ENCODE data around the gene EFL1. TPM values are rescaled to one million over a fixed set of nuclear protein-coding genes. Genes with fewer than 3 reads are reported as not detected.

EFL1 gene
- total and polyA plus RNA-seq, 2 experiments from 2014 or later, result 15.4 to 46.4 TPM

DNA sequence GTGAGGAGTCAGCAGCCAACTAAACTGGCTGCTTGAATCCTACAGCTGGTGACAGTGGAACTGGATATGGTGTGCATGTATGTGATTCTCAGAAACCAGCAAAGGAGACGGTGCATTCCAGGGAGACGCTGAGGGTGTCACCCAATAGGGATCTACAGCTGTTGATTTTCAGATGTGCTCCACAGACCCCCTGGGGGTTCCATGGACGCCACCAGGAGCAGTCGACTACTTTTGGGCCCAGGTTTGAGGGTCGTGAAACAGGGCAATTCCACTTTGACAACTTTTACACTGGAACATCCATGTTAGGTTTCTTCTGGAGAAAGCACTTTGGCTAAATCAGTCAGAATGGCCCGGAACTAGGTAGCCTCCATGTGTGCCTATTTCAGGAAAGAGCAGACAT, 145.2 kb downstream of the EFL1 start (continued):
- TF ChIP-seq, protein P1, sequence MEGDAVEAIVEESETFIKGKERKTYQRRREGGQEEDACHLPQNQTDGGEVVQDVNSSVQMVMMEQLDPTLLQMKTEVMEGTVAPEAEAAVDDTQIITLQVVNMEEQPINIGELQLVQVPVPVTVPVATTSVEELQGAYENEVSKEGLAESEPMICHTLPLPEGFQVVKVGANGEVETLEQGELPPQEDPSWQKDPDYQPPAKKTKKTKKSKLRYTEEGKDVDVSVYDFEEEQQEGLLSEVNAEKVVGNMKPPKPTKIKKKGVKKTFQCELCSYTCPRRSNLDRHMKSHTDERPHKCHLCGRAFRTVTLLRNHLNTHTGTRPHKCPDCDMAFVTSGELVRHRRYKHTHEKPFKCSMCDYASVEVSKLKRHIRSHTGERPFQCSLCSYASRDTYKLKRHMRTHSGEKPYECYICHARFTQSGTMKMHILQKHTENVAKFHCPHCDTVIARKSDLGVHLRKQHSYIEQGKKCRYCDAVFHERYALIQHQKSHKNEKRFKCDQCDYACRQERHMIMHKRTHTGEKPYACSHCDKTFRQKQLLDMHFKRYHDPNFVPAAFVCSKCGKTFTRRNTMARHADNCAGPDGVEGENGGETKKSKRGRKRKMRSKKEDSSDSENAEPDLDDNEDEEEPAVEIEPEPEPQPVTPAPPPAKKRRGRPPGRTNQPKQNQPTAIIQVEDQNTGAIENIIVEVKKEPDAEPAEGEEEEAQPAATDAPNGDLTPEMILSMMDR (conservative IDR thresholded peaks at IDR 0.05; ENCODE audit: low read depth in 2 of 2), result no peak
- no peak for TF ChIP-seq EZH2 (IDR thresholded peaks at IDR 0.05; ENCODE audit: low read depth, unreplicated experiment)
- TF ChIP-seq, protein P2, sequence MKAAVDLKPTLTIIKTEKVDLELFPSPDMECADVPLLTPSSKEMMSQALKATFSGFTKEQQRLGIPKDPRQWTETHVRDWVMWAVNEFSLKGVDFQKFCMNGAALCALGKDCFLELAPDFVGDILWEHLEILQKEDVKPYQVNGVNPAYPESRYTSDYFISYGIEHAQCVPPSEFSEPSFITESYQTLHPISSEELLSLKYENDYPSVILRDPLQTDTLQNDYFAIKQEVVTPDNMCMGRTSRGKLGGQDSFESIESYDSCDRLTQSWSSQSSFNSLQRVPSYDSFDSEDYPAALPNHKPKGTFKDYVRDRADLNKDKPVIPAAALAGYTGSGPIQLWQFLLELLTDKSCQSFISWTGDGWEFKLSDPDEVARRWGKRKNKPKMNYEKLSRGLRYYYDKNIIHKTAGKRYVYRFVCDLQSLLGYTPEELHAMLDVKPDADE (IDR thresholded peaks at IDR 0.05), result no peak
- TF ChIP-seq CREB1 (CRISPR knock-in tag; IDR thresholded peaks at IDR 0.05; ENCODE audit: low read depth), result no peak
- no peak for TF ChIP-seq NANOG (IDR thresholded peaks at IDR 0.05; ENCODE audit: borderline replicate concordance)
- no peak for TF ChIP-seq POLR2AphosphoS5 (IDR thresholded peaks at IDR 0.05; ENCODE audit: low read depth)
- no peak for TF ChIP-seq ZNF114 (CRISPR knock-in tag; IDR thresholded peaks at IDR 0.05)

DNA sequence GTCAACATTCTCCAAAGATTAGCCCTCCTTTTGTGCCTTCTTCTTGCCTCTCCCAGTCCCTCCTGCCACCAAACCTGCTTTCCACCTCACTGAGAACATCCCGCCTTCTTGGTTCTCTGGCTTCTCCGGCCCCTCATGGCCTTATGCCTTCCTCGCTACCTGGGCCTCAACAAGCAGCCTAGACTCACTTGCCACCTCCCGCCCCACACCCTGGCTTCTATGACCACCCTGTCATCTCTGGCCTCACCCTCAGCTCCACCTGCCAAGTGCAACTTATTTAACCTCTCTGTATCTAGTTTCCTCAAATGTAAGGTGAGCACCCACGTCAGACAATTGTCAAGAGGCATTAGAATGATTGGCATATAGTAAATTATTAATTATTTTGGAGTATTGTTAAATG, 147.9 kb downstream of the EFL1 start:
- H3K27me3 Mint-ChIP-seq (ENCODE audit: insufficient read depth, low read depth, poor library complexity), result peaks cover 4% of the 10 kb centered on the region
- no peaks in the 10 kb centered on the region for H4K20me1 ChIP-seq (replicated peaks; ENCODE audit: insufficient read depth)

DNA sequence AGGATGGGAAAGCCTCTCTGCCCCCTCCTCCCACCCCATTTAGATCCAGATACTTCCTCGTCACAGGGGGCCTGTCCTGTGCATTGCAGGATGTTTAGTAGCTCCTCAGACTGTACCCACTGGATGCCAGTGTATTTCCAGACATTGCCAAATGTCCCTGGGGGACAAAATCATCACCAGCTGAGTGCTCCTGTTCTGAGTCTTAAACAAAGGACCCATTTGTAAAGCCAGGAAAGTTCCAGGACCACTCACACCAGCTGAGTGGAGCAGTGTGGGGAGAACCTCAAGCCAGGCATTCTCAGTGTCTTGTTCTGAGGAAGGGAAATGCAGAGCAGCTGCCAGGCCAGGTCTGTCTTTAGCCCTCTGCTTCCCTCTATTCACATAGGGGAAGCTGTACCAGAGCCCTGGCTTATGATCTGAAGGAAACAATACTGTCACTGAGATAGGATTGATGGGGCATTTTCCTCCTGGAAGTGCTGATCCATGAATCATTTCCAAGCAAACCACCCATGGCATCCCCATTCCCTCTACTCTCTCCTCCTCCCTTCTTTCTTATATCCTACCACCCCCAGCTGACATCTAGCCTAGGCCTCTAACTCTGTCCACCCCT, 149.3 kb downstream of the EFL1 start:
- H3F3A ChIP-seq (replicated peaks; ENCODE audit: low read depth), result no peaks in the 10 kb centered on the region
- Mint-ChIP-seq H3K27me3 (ENCODE audit: insufficient read depth, low read depth, poor library complexity) (peaks cover 6% of the 10 kb centered on the region), H3K4me3 (no peak overlapping the region), H3K9me3 (no peaks in the 10 kb centered on the region; the same call in 2 of the 3 replicates), H3K27ac (no peak overlapping the region), H3K4me1 (no peaks in the 10 kb centered on the region), H3K36me3 (ENCODE audit: low read depth) (no peaks in the 10 kb centered on the region)
- no peak overlapping the region for H3K4me2 ChIP-seq
- DNase-seq (ENCODE audit: low spot score), result no peak
- no peak overlapping the region for H3K4me3 ChIP-seq
- H3K27ac ChIP-seq (ENCODE audit: low read depth), result no peak overlapping the region
- H3K4me1 ChIP-seq (ENCODE audit: insufficient read depth), result no peaks in the 10 kb centered on the region
- no peaks in the 10 kb centered on the region for H4K20me1 ChIP-seq (replicated peaks; ENCODE audit: insufficient read depth)
- no peak for ATAC-seq
- H2AFZ ChIP-seq, result no peak overlapping the region
- H3K79me2 ChIP-seq (replicated peaks; ENCODE audit: insufficient read depth), result no peaks in the 10 kb centered on the region
- H3K36me3 ChIP-seq (ENCODE audit: insufficient read depth), result no peaks in the 10 kb centered on the region
- no peaks in the 10 kb centered on the region for H3K9me2 ChIP-seq (ENCODE audit: insufficient read depth)
- no peaks in the 10 kb centered on the region for H3K27me3 ChIP-seq (ENCODE audit: insufficient read depth)
- TF ChIP-seq, protein P2 (IDR thresholded peaks at IDR 0.05), result no peak
- no peak for TF ChIP-seq CREB1 (CRISPR knock-in tag; IDR thresholded peaks at IDR 0.05; ENCODE audit: low read depth)
- TF ChIP-seq, protein P3, sequence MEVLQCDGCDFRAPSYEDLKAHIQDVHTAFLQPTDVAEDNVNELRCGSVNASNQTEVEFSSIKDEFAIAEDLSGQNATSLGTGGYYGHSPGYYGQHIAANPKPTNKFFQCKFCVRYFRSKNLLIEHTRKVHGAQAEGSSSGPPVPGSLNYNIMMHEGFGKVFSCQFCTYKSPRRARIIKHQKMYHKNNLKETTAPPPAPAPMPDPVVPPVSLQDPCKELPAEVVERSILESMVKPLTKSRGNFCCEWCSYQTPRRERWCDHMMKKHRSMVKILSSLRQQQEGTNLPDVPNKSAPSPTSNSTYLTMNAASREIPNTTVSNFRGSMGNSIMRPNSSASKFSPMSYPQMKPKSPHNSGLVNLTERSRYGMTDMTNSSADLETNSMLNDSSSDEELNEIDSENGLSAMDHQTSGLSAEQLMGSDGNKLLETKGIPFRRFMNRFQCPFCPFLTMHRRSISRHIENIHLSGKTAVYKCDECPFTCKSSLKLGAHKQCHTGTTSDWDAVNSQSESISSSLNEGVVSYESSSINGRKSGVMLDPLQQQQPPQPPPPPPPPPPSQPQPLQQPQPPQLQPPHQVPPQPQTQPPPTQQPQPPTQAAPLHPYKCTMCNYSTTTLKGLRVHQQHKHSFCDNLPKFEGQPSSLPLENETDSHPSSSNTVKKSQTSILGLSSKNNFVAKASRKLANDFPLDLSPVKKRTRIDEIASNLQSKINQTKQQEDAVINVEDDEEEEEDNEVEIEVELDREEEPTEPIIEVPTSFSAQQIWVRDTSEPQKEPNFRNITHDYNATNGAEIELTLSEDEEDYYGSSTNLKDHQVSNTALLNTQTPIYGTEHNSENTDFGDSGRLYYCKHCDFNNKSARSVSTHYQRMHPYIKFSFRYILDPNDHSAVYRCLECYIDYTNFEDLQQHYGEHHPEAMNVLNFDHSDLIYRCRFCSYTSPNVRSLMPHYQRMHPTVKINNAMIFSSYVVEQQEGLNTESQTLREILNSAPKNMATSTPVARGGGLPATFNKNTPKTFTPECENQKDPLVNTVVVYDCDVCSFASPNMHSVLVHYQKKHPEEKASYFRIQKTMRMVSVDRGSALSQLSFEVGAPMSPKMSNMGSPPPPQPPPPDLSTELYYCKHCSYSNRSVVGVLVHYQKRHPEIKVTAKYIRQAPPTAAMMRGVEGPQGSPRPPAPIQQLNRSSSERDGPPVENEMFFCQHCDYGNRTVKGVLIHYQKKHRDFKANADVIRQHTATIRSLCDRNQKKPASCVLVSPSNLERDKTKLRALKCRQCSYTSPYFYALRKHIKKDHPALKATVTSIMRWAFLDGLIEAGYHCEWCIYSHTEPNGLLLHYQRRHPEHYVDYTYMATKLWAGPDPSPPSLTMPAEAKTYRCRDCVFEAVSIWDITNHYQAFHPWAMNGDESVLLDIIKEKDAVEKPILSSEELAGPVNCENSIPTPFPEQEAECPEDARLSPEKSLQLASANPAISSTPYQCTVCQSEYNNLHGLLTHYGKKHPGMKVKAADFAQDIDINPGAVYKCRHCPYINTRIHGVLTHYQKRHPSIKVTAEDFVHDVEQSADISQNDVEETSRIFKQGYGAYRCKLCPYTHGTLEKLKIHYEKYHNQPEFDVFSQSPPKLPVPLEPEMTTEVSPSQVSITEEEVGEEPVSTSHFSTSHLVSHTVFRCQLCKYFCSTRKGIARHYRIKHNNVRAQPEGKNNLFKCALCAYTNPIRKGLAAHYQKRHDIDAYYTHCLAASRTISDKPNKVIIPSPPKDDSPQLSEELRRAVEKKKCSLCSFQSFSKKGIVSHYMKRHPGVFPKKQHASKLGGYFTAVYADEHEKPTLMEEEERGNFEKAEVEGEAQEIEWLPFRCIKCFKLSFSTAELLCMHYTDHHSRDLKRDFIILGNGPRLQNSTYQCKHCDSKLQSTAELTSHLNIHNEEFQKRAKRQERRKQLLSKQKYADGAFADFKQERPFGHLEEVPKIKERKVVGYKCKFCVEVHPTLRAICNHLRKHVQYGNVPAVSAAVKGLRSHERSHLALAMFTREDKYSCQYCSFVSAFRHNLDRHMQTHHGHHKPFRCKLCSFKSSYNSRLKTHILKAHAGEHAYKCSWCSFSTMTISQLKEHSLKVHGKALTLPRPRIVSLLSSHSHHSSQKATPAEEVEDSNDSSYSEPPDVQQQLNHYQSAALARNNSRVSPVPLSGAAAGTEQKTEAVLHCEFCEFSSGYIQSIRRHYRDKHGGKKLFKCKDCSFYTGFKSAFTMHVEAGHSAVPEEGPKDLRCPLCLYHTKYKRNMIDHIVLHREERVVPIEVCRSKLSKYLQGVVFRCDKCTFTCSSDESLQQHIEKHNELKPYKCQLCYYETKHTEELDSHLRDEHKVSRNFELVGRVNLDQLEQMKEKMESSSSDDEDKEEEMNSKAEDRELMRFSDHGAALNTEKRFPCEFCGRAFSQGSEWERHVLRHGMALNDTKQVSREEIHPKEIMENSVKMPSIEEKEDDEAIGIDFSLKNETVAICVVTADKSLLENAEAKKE (CRISPR knock-in tag; IDR thresholded peaks at IDR 0.05), result no peak
- TF ChIP-seq NANOG (IDR thresholded peaks at IDR 0.05; ENCODE audit: borderline replicate concordance), result no peak
- no peak for TF ChIP-seq EZH2 (IDR thresholded peaks at IDR 0.05; ENCODE audit: low read depth, unreplicated experiment)

More for the DNA sequence above, 147.9 kb downstream of the EFL1 start:
- no peak overlapping the region for H3K4me2 ChIP-seq
- H3K36me3 ChIP-seq (ENCODE audit: insufficient read depth), result no peaks in the 10 kb centered on the region
- Mint-ChIP-seq H3K4me1 (no peaks in the 10 kb centered on the region), H3K9me3 (no peaks in the 10 kb centered on the region; the same call in 2 of the 3 replicates), H3K4me3 (no peak overlapping the region), H3K27ac (no peak overlapping the region), H3K36me3 (ENCODE audit: low read depth) (no peaks in the 10 kb centered on the region)
- no peak for ATAC-seq
- H3K9me2 ChIP-seq (ENCODE audit: insufficient read depth), result no peaks in the 10 kb centered on the region
- no peaks in the 10 kb centered on the region for H3K79me2 ChIP-seq (replicated peaks; ENCODE audit: insufficient read depth)
- no peak overlapping the region for H3K27ac ChIP-seq (ENCODE audit: low read depth)
- no peaks in the 10 kb centered on the region for H3F3A ChIP-seq (replicated peaks; ENCODE audit: low read depth)
- DNase-seq (ENCODE audit: low spot score), result no peak
- no peak overlapping the region for H3K4me3 ChIP-seq
- no peaks in the 10 kb centered on the region for H3K27me3 ChIP-seq (ENCODE audit: insufficient read depth)
- TF ChIP-seq POLR2AphosphoS5 (IDR thresholded peaks at IDR 0.05; ENCODE audit: low read depth), result no peak
- H2AFZ ChIP-seq, result no peak overlapping the region
- no peaks in the 10 kb centered on the region for H3K4me1 ChIP-seq (ENCODE audit: insufficient read depth)

All from GM23338 (cell line).